ENCODE results near the gene RPGRIP1L. TPM values are rescaled to one million over a fixed set of nuclear protein-coding genes. Genes with fewer than 3 reads are reported as not detected.

RPGRIP1L gene
- total and polyA plus RNA-seq, 2 of the 8 experiments (the other 6 are each of a cell fraction or from before 2014, with no cell fraction given), result 4.0 to 13.7 TPM

DNA sequence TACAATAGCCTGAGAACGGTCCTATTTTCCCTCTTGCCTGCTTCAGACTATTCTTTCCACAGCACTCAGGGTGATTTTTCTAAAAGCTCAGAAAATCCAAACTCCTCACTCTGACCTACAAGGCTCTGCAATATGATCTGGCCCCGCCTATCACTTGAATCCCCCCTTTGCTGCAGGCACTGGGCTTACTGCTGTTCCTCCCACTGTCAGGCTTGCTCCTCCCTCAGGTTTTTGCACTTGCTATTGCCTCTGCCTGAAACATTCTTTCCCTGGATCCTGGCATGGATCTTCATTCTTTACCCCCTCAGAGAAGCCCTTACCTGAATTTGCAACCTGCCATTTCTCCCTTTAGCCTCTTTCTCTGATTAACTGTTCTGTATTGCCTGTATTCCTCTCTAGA is 52.3 kb downstream of the RPGRIP1L start:
- no peak overlapping the region for H3K4me2 ChIP-seq (ENCODE audit: insufficient read depth in 1 of 2, low read depth in 2 of 2, low read length in 2 of 2)
- H2BK12ac ChIP-seq (ENCODE audit: low read depth, low read length), result no peak overlapping the region
- H4K8ac ChIP-seq (ENCODE audit: extremely low read depth, insufficient read depth, low read length), result no peak overlapping the region
- H2BK20ac ChIP-seq (ENCODE audit: low read length), result no peak overlapping the region
- no peak overlapping the region for H2AK5ac ChIP-seq (ENCODE audit: low read depth, low read length)
- H3K27me3 ChIP-seq (replicated peaks in 1 of 4; ENCODE audit: control insufficient read depth in 3 of 4, extremely low read depth in 1 of 4, insufficient read depth in 3 of 4, low read length in 3 of 4), result no peaks in the 10 kb centered on the region
- H3K79me2 ChIP-seq (ENCODE audit: control insufficient read depth in 1 of 2, insufficient read depth in 2 of 2, low read length in 2 of 2), result no peaks in the 10 kb centered on the region
- H3K14ac ChIP-seq (ENCODE audit: insufficient read length), result no peak overlapping the region
- FAIRE-seq (peak; percentile 52), DNase-seq (ENCODE audit: low read depth in 1 of 2, low spot score in 2 of 2) (peak in 1 of 2 experiments; percentile 13)
- H3K23ac ChIP-seq (ENCODE audit: insufficient read length), result no peak overlapping the region
- no peak overlapping the region for H3K4me3 ChIP-seq (ENCODE audit: extremely low read depth in 1 of 4, insufficient read depth in 2 of 4, low read depth in 3 of 4, low read length in 4 of 4)
- H3K27ac ChIP-seq (ENCODE audit: low read depth, low read length), result no peak overlapping the region
- H2BK120ac ChIP-seq (replicated peaks; ENCODE audit: low read depth, low read length), result no peak overlapping the region
- TF ChIP-seq POLR2A (IDR thresholded peaks at IDR 0.05; ENCODE audit: control extremely low read depth in 1 of 2, low read depth in 2 of 2, low read length in 2 of 2) (no peak), CREB1 (IDR thresholded peaks at IDR 0.05) (no peak), FOSL1 (IDR thresholded peaks at IDR 0.05; ENCODE audit: insufficient read depth, low read depth, low read length) (no peak), EP300 (IDR thresholded peaks at IDR 0.05; ENCODE audit: borderline replicate concordance in 1 of 2, low read depth in 2 of 2, low read length in 2 of 2) (no peak), SUZ12 (IDR thresholded peaks at IDR 0.05; ENCODE audit: low read length) (no peak), GABPA (IDR thresholded peaks at IDR 0.05; ENCODE audit: borderline replicate concordance, insufficient read depth, low read length) (no peak), SAP30 (IDR thresholded peaks at IDR 0.05; ENCODE audit: insufficient read depth, insufficient replicate concordance, low read length) (no peak), BCL11A (IDR thresholded peaks at IDR 0.05; ENCODE audit: low read depth in 2 of 2, low read length in 2 of 2) (no peak), NANOG (IDR thresholded peaks at IDR 0.05; ENCODE audit: insufficient read depth, low read depth, low read length, poor library complexity, severe bottlenecking) (no peak)
- TF ChIP-seq, protein P1, sequence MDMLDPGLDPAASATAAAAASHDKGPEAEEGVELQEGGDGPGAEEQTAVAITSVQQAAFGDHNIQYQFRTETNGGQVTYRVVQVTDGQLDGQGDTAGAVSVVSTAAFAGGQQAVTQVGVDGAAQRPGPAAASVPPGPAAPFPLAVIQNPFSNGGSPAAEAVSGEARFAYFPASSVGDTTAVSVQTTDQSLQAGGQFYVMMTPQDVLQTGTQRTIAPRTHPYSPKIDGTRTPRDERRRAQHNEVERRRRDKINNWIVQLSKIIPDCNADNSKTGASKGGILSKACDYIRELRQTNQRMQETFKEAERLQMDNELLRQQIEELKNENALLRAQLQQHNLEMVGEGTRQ (IDR thresholded peaks at IDR 0.05; ENCODE audit: low read length), result no peak
- H2BK5ac ChIP-seq (ENCODE audit: low read depth, low read length), result no peak overlapping the region
- POLR2A ChIA-PET (ENCODE audit: partially characterized antibody), result no interaction called here
- H3K4me1 ChIP-seq (replicated peaks in 1 of 4; ENCODE audit: control insufficient read depth in 3 of 4, insufficient read depth in 4 of 4, low read length in 3 of 4), result no peaks in the 10 kb centered on the region
- CTCF ChIA-PET (ENCODE audit: partially characterized antibody), result interaction anchor here (1.1 kb wide), 1 partner anchor 101 kb away, joined by 3 read pairs; no protein-coding TSS in a partner anchor
- H4K5ac ChIP-seq (ENCODE audit: insufficient read length, low read depth, low read length), result no peak overlapping the region
- H2BK15ac ChIP-seq (ENCODE audit: low read length), result no peak overlapping the region
- no peaks in the 10 kb centered on the region for H3K23me2 ChIP-seq (ENCODE audit: low read depth, low read length)
- WGBS, 2 experiments (ENCODE audit: extremely low coverage in 1 of 2, insufficient coverage in 1 of 2, insufficient read length in 1 of 2, insufficient replicate concordance in 2 of 2, low coverage in 1 of 2, low lambda C conversion rate in 2 of 2, missing lambda C conversion rate in 1 of 2), result 55% methylated on average over 2 of the region's 2 CpGs; no CpG with 5 or more reads in 1 of the 2 experiments
- no peak overlapping the region for H3K56ac ChIP-seq (replicated peaks; ENCODE audit: insufficient read length, low read depth, low read length)
- H3K36me3 ChIP-seq (ENCODE audit: control insufficient read depth in 2 of 4, insufficient read depth in 4 of 4, low read length in 3 of 4), result no peaks in the 10 kb centered on the region; a peak in 1 of 8 replicates
- H2AFZ ChIP-seq (ENCODE audit: low read length), result no peak overlapping the region
- H4K20me1 ChIP-seq (replicated peaks in 1 of 2; ENCODE audit: control insufficient read depth in 1 of 2, insufficient read depth in 2 of 2, low read length in 2 of 2), result no peaks in the 10 kb centered on the region
- no peak overlapping the region for H3K9ac ChIP-seq (replicated peaks in 1 of 4; ENCODE audit: extremely low read depth in 1 of 4, low read depth in 3 of 4, low read length in 3 of 4)
- H4K91ac ChIP-seq (replicated peaks; ENCODE audit: insufficient read length, low read length), result no peak overlapping the region
- H3K4ac ChIP-seq (replicated peaks; ENCODE audit: insufficient read length, low read depth, low read length), result no peak overlapping the region
- H3K9me3 ChIP-seq (ENCODE audit: insufficient read depth in 2 of 2, low read depth in 1 of 2, low read length in 1 of 2), result no peaks in the 10 kb centered on the region
- no peaks in the 10 kb centered on the region for H3K79me1 ChIP-seq (ENCODE audit: low read depth, low read length)
- no peak overlapping the region; the same call in 1 of the 2 replicates for H3K18ac ChIP-seq (ENCODE audit: extremely low read depth, low read length)

Measured in H1 (cell line).